H1 (cell line): ENCODE data around the gene GRID1. TPM values are rescaled to one million over a fixed set of nuclear protein-coding genes. Genes with fewer than 3 reads are reported as not detected.

Experiments used
- CTCF ChIA-PET: fragments of 300-600 bp; sonication (Branson Sonifier 250); formaldehyde crosslinking; loops from one replicate; lab custom pipeline; 2021; ENCODE audit not compliant: partially characterized antibody; lab: Charles Lee
- POLR2A ChIA-PET: fragments of 300-600 bp; sonication (Branson Sonifier 250); formaldehyde crosslinking; loops from one replicate; lab custom pipeline; 2021; ENCODE audit warnings: inconsistent platforms; ENCODE audit not compliant: partially characterized antibody; lab: Charles Lee
- DNase-seq, 2 experiments: peaks; one replicate each; pipeline versions ENCODE4 v3.0.0 to v3.0.0-alpha.2; 2010 to 2022; ENCODE audit warnings: low spot score in 2 of 2, low read depth in 1 of 2, mixed read lengths in 1 of 2
- FAIRE-seq: peaks from 2 replicates; lab custom pipeline; 2011; peaks lifted over from hg19 to GRCh38; lab: Jason Lieb, UNC
- H2AFZ ChIP-seq: 2 replicates; pipeline ENCODE4 v1.8.1; 2012; ENCODE audit warnings: low read length, inconsistent platforms
- H2AK5ac ChIP-seq: 2 replicates; pipeline ENCODE4 v1.6.1; 2013; ENCODE audit warnings: low read depth, low read length
- H2BK120ac ChIP-seq: replicated peaks from 2 replicates; pipeline ENCODE3; 2013; ENCODE audit warnings: low read depth, low read length, inconsistent platforms
- H2BK12ac ChIP-seq: 2 replicates; pipeline ENCODE4 v1.6.1; 2013; ENCODE audit warnings: low read depth, low read length
- H2BK15ac ChIP-seq: 2 replicates; pipeline ENCODE4 v1.6.1; 2013; ENCODE audit warnings: low read length
- H2BK20ac ChIP-seq: 2 replicates; pipeline ENCODE4 v1.6.1; 2013; ENCODE audit warnings: low read length
- H2BK5ac ChIP-seq: 2 replicates; pipeline ENCODE4 v1.6.1; 2013; ENCODE audit warnings: low read depth, low read length
- H3K14ac ChIP-seq: 2 replicates; pipeline ENCODE4 v1.6.1; 2013; ENCODE audit warnings: inconsistent platforms; ENCODE audit not compliant: insufficient read length
- H3K18ac ChIP-seq: 2 replicates; pipeline ENCODE4 v1.6.1; 2013; ENCODE audit warnings: low read length; ENCODE audit errors: extremely low read depth
- H3K23ac ChIP-seq: 2 replicates; pipeline ENCODE4 v1.6.1; 2013; ENCODE audit warnings: inconsistent platforms; ENCODE audit not compliant: insufficient read length
- H3K23me2 ChIP-seq: 2 replicates; pipeline ENCODE4 v1.6.1; 2013; ENCODE audit warnings: low read depth, low read length
- H3K27ac ChIP-seq: 2 replicates; pipeline ENCODE4 v1.6.1; 2011; ENCODE audit warnings: low read depth, low read length, inconsistent platforms
- H3K27me3 ChIP-seq, 4 experiments: replicated peaks in 1 of 4; 1 replicate in 1 of 4; 2 replicates in 3 of 4; pipeline versions ENCODE4 v1.6.1 to v1.8.1; 2011 to 2013; ENCODE audit warnings: low read length in 3 of 4, mild to moderate bottlenecking in 3 of 4, inconsistent platforms in 2 of 4, mixed read lengths in 2 of 4, moderate library complexity in 1 of 4; ENCODE audit not compliant: control insufficient read depth in 3 of 4, insufficient read depth in 3 of 4; ENCODE audit errors: extremely low read depth in 1 of 4
- H3K36me3 ChIP-seq, 4 experiments: 2 replicates each; pipeline versions ENCODE4 v1.6.1 to v1.8.1; 2011 to 2013; ENCODE audit warnings: mild to moderate bottlenecking in 4 of 4, low read length in 3 of 4, moderate library complexity in 2 of 4, control low read depth in 1 of 4, inconsistent platforms in 1 of 4; ENCODE audit not compliant: insufficient read depth in 4 of 4, control insufficient read depth in 2 of 4
- H3K4ac ChIP-seq: replicated peaks from 2 replicates; pipeline ENCODE3; 2013; ENCODE audit warnings: low read length, low read depth, mixed read lengths, inconsistent platforms; ENCODE audit not compliant: insufficient read length
- H3K4me1 ChIP-seq, 4 experiments: replicated peaks in 1 of 4; 1 replicate in 1 of 4; 2 replicates in 3 of 4; pipeline versions ENCODE4 v1.6.1 to v1.8.1; 2011 to 2013; ENCODE audit warnings: low read length in 3 of 4, inconsistent platforms in 2 of 4, mixed read lengths in 1 of 4; ENCODE audit not compliant: insufficient read depth in 4 of 4, control insufficient read depth in 3 of 4
- H3K4me2 ChIP-seq, 2 experiments: 2 replicates each; pipeline versions ENCODE4 v1.6.1 to v1.8.1; 2011 to 2013; ENCODE audit warnings: low read depth in 2 of 2, low read length in 2 of 2, control low read depth in 1 of 2, inconsistent platforms in 1 of 2, mild to moderate bottlenecking in 1 of 2; ENCODE audit not compliant: insufficient read depth in 1 of 2
- H3K4me3 ChIP-seq, 4 experiments: fragments of 200-600, 300-600 bp in 1 of 4; sonication (generic), shearing (Covaris generic), sonication (Bioruptor Twin) in 1 of 4; 2 replicates each; pipeline versions ENCODE4 v1.5.1 to v1.8.1; 2011 to 2016; ENCODE audit warnings: low read length in 4 of 4, low read depth in 3 of 4, control low read depth in 2 of 4, inconsistent platforms in 2 of 4, mild to moderate bottlenecking in 2 of 4, mixed read lengths in 1 of 4, moderate library complexity in 1 of 4; ENCODE audit not compliant: insufficient read depth in 2 of 4; ENCODE audit errors: extremely low read depth in 1 of 4
- H3K56ac ChIP-seq: replicated peaks from 2 replicates; pipeline ENCODE3; 2013; ENCODE audit warnings: low read depth, mild to moderate bottlenecking, mixed read lengths, low read length, inconsistent platforms; ENCODE audit not compliant: insufficient read length
- H3K79me1 ChIP-seq: 2 replicates; pipeline ENCODE4 v1.6.1; 2013; ENCODE audit warnings: low read depth, low read length, control low read depth
- H3K79me2 ChIP-seq, 2 experiments: 2 replicates each; pipeline versions ENCODE4 v1.6.1 to v1.8.1; 2012 to 2013; ENCODE audit warnings: low read length in 2 of 2, mild to moderate bottlenecking in 2 of 2, inconsistent platforms in 1 of 2; ENCODE audit not compliant: insufficient read depth in 2 of 2, control insufficient read depth in 1 of 2
- H3K9ac ChIP-seq, 4 experiments: replicated peaks in 1 of 4; 1 replicate in 1 of 4; 2 replicates in 3 of 4; pipeline versions ENCODE4 v1.6.1 to v1.8.1; 2011 to 2013; ENCODE audit warnings: low read depth in 3 of 4, low read length in 3 of 4, control low read depth in 2 of 4, mild to moderate bottlenecking in 2 of 4, moderate library complexity in 2 of 4, inconsistent platforms in 1 of 4; ENCODE audit errors: extremely low read depth in 1 of 4
- H3K9me3 ChIP-seq, 2 experiments: 2 replicates each; pipeline versions ENCODE4 v1.6.1 to v1.8.1; 2012 to 2013; ENCODE audit warnings: mild to moderate bottlenecking in 2 of 2, moderate library complexity in 2 of 2, control low read depth in 1 of 2, inconsistent platforms in 1 of 2, low read depth in 1 of 2, low read length in 1 of 2, mixed read lengths in 1 of 2; ENCODE audit not compliant: insufficient read depth in 2 of 2
- H4K20me1 ChIP-seq, 2 experiments: replicated peaks in 1 of 2; 2 replicates each; pipeline versions ENCODE3 to v1.8.1; 2011 to 2013; ENCODE audit warnings: inconsistent platforms in 2 of 2, low read length in 2 of 2, mild to moderate bottlenecking in 1 of 2; ENCODE audit not compliant: insufficient read depth in 2 of 2, control insufficient read depth in 1 of 2
- H4K5ac ChIP-seq: 2 replicates; pipeline ENCODE4 v1.6.1; 2013; ENCODE audit warnings: low read length, low read depth, mixed read lengths, inconsistent platforms; ENCODE audit not compliant: insufficient read length
- H4K8ac ChIP-seq: 2 replicates; pipeline ENCODE4 v1.8.0; 2013; ENCODE audit warnings: mild to moderate bottlenecking, moderate library complexity, low read length, inconsistent platforms; ENCODE audit not compliant: insufficient read depth; ENCODE audit errors: extremely low read depth
- H4K91ac ChIP-seq: replicated peaks from 2 replicates; pipeline ENCODE3; 2013; ENCODE audit warnings: low read length, mixed read lengths, inconsistent platforms; ENCODE audit not compliant: insufficient read length
- BCL11A ChIP-seq, 2 experiments: IDR thresholded peaks; one replicate each; pipeline ENCODE4 v1.6.1; 2011; ENCODE audit warnings: low read depth in 2 of 2, low read length in 2 of 2, mild to moderate bottlenecking in 2 of 2
- TBP ChIP-seq: IDR thresholded peaks from 2 replicates; pipeline ENCODE4 v1.6.1; 2011; ENCODE audit warnings: low read depth, low read length, improper control_type of control experiment
- WGBS, 2 experiments: shearing (Covaris generic) in 1 of 2; methylation state at CpG; one replicate each; pipeline versions ENCODE4 v1.1.6 to v1.1.7; 2013 to 2015; ENCODE audit warnings: low lambda C conversion rate in 2 of 2, mixed read lengths in 2 of 2, inconsistent platforms in 1 of 2, low coverage in 1 of 2, missing lambda C conversion rate in 1 of 2; ENCODE audit not compliant: insufficient replicate concordance in 2 of 2, insufficient coverage in 1 of 2, insufficient read length in 1 of 2; ENCODE audit errors: extremely low coverage in 1 of 2, missing lambda C conversion rate in 1 of 2; 5-methylcytosine and 5-hydroxymethylcytosine counted together
- polyA plus RNA-seq, 7 experiments: library from polyadenylated mRNA; depleted of rRNA in 3 of 7; stranded (reverse) in 5 of 7; unstranded in 2 of 7; fragments of >200 nt in 5 of 7; fragments of 200-250 nt in 2 of 7; gene quantifications; 1 replicate in 5 of 7; 2 replicates in 1 of 7; 4 replicates in 1 of 7; pipeline versions ENCODE4 v1.2.1 to v1.2.3, GENCODE V29; 2011 to 2013; ENCODE audit warnings: missing spikeins in 2 of 7, mixed read lengths in 2 of 7
- total RNA-seq: library from RNA; stranded (reverse); fragmentation: NEBNext Ultra II Directional; extraction: Animal tissue kit (Norgen Biotek cat#: 25700); gene quantifications from 2 replicates; pipeline ENCODE4 v1.2.1, GENCODE V29; 2021

Gene GRID1
- total and polyA plus RNA-seq, 2 of the 8 experiments (the other 6 are each of a cell fraction or from before 2014, with no cell fraction given) = 0.22 to 0.30 TPM

DNA sequence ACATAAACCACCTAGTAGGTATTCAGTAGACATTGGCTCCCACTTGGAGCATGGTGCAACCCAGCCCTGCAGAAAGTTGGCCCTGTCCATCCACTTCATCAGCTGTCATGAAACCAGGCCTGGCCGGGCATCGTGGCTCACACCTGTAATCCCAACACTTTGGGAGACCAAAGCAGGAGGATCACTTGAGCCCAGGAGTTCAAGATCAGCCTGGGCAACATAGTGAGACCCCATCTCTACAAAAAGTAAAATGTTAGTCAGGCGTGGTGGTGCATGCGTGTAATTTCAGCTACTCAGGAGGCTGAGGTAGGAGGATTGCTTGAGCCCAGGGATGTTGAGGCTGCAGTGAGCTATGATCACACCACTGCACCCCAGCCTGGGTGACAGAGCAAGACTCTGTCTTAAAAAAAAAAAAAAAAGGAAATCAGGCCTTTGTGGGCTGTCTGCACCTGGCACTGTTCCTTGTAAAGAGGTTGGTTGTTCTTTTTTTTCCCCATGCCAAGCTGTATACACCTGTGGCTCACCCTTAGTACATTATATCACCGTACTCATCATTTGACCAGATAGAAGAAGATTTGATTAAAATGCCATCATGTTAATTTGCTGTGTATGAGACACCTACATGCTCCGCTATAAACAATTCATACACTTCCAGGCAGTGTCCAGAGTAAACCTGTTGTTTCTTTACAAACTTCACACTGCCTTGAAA lies 45.4 kb upstream of the GRID1 start:
- Histone ChIP-seq H3K14ac (no peak overlapping the region), H3K23ac (no peak overlapping the region), H3K9ac (no peak overlapping the region), H2BK12ac (no peak overlapping the region), H3K56ac (no peak overlapping the region), H3K4me1 (peaks cover 0 to 4% (median 1%) of the 10 kb centered on the region in 4 experiments; a peak in 3 of 7 replicates), H3K4me3 (no peak overlapping the region), H2AFZ (peak overlapping the region; percentile 32; the same call in 1 of the 2 replicates), H3K36me3 (no peaks in the 10 kb centered on the region), H2BK5ac (no peak overlapping the region), H4K91ac (no peak overlapping the region), H2BK20ac (no peak overlapping the region), H4K20me1 (no peaks in the 10 kb centered on the region), H3K9me3 (no peaks in the 10 kb centered on the region), H2BK15ac (no peak overlapping the region), H3K23me2 (no peaks in the 10 kb centered on the region), H3K79me2 (no peaks in the 10 kb centered on the region), H3K79me1 (no peaks in the 10 kb centered on the region; the same call in 1 of the 2 replicates), H3K4me2 (no peak overlapping the region), H4K8ac (no peak overlapping the region), H2BK120ac (no peak overlapping the region), H4K5ac (no peak overlapping the region), H2AK5ac (no peak overlapping the region), H3K4ac (no peak overlapping the region), H3K27me3 (no peaks in the 10 kb centered on the region), H3K18ac (no peak overlapping the region), H3K27ac (no peak overlapping the region)
- whole genome bisulfite sequencing, 2 experiments = 96% methylated on average over 4 of the region's 6 CpGs; no CpG with 5 or more reads in 1 of the 2 experiments
- ChIA-PET POLR2A (no interaction called here), CTCF (interaction anchor here (1.3 to 1.6 kb wide), 2 partner anchors 21 to 177 kb away, joined by 3 read pairs; no protein-coding TSS in a partner anchor)
- no peak for TF ChIP-seq BCL11A (IDR thresholded peaks at IDR 0.05; ENCODE audit: low read depth in 2 of 2, low read length in 2 of 2)
- no peak for TF ChIP-seq TBP
- FAIRE-seq (no peak), DNase-seq (no peak)
